SU-DHL-6 (cell line): ENCODE measurements around the gene NMT1.

Experiments
- H2AFZ ChIP-seq: fragments of 200-600 bp; sonication (generic); 2 replicates; pipeline ENCODE4 v1.6.1; 2014; ENCODE audit warnings: low read depth, mild to moderate bottlenecking, moderate library complexity, mixed read lengths, antibody characterized with exemption, low read length; ENCODE audit not compliant: severe bottlenecking
- H3F3A ChIP-seq: fragments of 200-600 bp; shearing (Covaris generic); 2 replicates; pipeline ENCODE4 v1.6.0; 2016; ENCODE audit warnings: antibody characterized with exemption, mild to moderate bottlenecking; ENCODE audit not compliant: insufficient read depth
- H3K27ac ChIP-seq: fragments of 200-600 bp; sonication (generic); 2 replicates; pipeline ENCODE4 v1.5.1; 2016; ENCODE audit warnings: low read depth, mild to moderate bottlenecking, low read length, moderate library complexity, mixed read lengths
- H3K27me3 ChIP-seq: fragments of 200-600 bp; sonication (generic), shearing (Covaris generic); 2 replicates; pipeline ENCODE4 v1.6.0; 2014; ENCODE audit warnings: mild to moderate bottlenecking, low read length
- H3K36me3 ChIP-seq: fragments of 200-600 bp; sonication (generic); 2 replicates; pipeline ENCODE4 v1.6.1; 2014; ENCODE audit warnings: mild to moderate bottlenecking, low read length, mixed read lengths
- H3K4me2 ChIP-seq: fragments of 300-600, 200-600 bp; shearing (Covaris generic), sonication (generic); 2 replicates; pipeline ENCODE4 v1.6.0; 2014; ENCODE audit warnings: low read length, low read depth, mild to moderate bottlenecking; ENCODE audit not compliant: poor library complexity, severe bottlenecking
- H3K4me3 ChIP-seq: fragments of 200-600 bp; sonication (generic); 2 replicates; pipeline ENCODE4 v1.5.1; 2014; ENCODE audit warnings: antibody characterized with exemption, low read length, mild to moderate bottlenecking, mixed read lengths; ENCODE audit not compliant: insufficient read depth, poor library complexity, severe bottlenecking
- H3K79me2 ChIP-seq: fragments of 200-600 bp; sonication (generic); 2 replicates; pipeline ENCODE4 v1.6.1; 2014; ENCODE audit warnings: mild to moderate bottlenecking, low read length, moderate library complexity; ENCODE audit not compliant: insufficient read depth
- H3K9ac ChIP-seq: fragments of 200-600 bp; sonication (generic); 2 replicates; pipeline ENCODE4 v1.7.0; 2014; ENCODE audit warnings: mild to moderate bottlenecking, low read length
- H3K9me2 ChIP-seq: fragments of 200-600 bp; sonication (generic); replicated peaks from 2 replicates; pipeline ENCODE4 v1.6.1; 2014; ENCODE audit warnings: low read length; ENCODE audit not compliant: insufficient read depth
- H3K9me3 ChIP-seq: fragments of 200-600 bp; sonication (generic); 2 replicates; pipeline ENCODE4 v1.6.1; 2014; ENCODE audit warnings: low read length, mixed read lengths; ENCODE audit not compliant: insufficient read depth
- H4K20me1 ChIP-seq: fragments of 200-600 bp; sonication (generic); 2 replicates; pipeline ENCODE4 v1.6.1; 2014; ENCODE audit warnings: low read depth, mild to moderate bottlenecking, antibody characterized with exemption, low read length, moderate library complexity, mixed read lengths
- CTCF ChIP-seq: fragments of 200-600 bp; sonication (generic); IDR thresholded peaks from one replicate; pipeline ENCODE4 v1.5.1; 2017; ENCODE audit warnings: antibody characterized with exemption, mild to moderate bottlenecking, low read length, moderate library complexity; ENCODE audit not compliant: insufficient read depth, poor library complexity, severe bottlenecking
- EZH2phosphoT487 ChIP-seq: fragments of 200-600 bp; sonication (generic), shearing (Covaris generic); conservative IDR thresholded peaks from 2 replicates; pipeline ENCODE4 v1.6.1; 2018; ENCODE audit warnings: mild to moderate bottlenecking, antibody characterized with exemption, low read length, moderate library complexity, mixed read lengths

Gene NMT1

GRCh38 chr17:45110676-45111611 lies 49.8 kb downstream of the NMT1 start:
- Histone ChIP-seq H2AFZ (no peak overlapping the region), H3K4me3 (no peak overlapping the region), H4K20me1 (no peaks in the 10 kb centered on the region), H3K4me2 (no peak overlapping the region), H3K36me3 (no peaks in the 10 kb centered on the region), H3K27ac (no peak overlapping the region), H3K9ac (no peak overlapping the region), H3K79me2 (no peaks in the 10 kb centered on the region), H3K27me3 (no peaks in the 10 kb centered on the region), H3F3A (no peaks in the 10 kb centered on the region), H3K9me2 (no peaks in the 10 kb centered on the region), H3K9me3 (no peaks in the 10 kb centered on the region)
- TF ChIP-seq EZH2phosphoT487 (no peak), CTCF (no peak)

GRCh38 chr17:45111850-45112249 lies 50.7 kb downstream of the NMT1 start:
- Histone ChIP-seq H3K36me3 (no peaks in the 10 kb centered on the region), H3K4me2 (no peak overlapping the region), H3K9ac (no peak overlapping the region), H3F3A (no peaks in the 10 kb centered on the region), H4K20me1 (no peaks in the 10 kb centered on the region), H3K4me3 (no peak overlapping the region), H3K79me2 (no peaks in the 10 kb centered on the region), H3K9me3 (no peaks in the 10 kb centered on the region), H2AFZ (no peak overlapping the region), H3K27ac (no peak overlapping the region), H3K9me2 (no peaks in the 10 kb centered on the region), H3K27me3 (no peaks in the 10 kb centered on the region)
- TF ChIP-seq CTCF (no peak), EZH2phosphoT487 (no peak)

- H3K4me2 ChIP-seq: no peak overlapping the region
- H3K9me2 ChIP-seq: no peaks in the 10 kb centered on the region
These were observed 51.7 kb downstream of the NMT1 start for GRCh38 chr17:45112559-45113423.

More at GRCh38 chr17:45112559-45113423, 51.7 kb downstream of the NMT1 start:
- Histone ChIP-seq H3K27ac (no peak overlapping the region), H3K27me3 (no peaks in the 10 kb centered on the region), H3K36me3 (no peaks in the 10 kb centered on the region), H3K4me3 (no peak overlapping the region), H2AFZ (no peak overlapping the region), H3K9me3 (no peaks in the 10 kb centered on the region), H3K79me2 (no peaks in the 10 kb centered on the region), H3F3A (no peaks in the 10 kb centered on the region), H3K9ac (no peak overlapping the region), H4K20me1 (no peaks in the 10 kb centered on the region)
- no peak for TF ChIP-seq CTCF
